NCI-H446 treated with DMSO at 0.1 percent for 48 hours (cell line): ENCODE data around the gene GSG1L.

Source experiments
- DNase-seq: peaks from one replicate; lab custom pipeline; 2025; lab: John Stamatoyannopoulos, UW

The GSG1L gene

GRCh38 chr16:28062847-28063521, 530 bp downstream of the GSG1L start:
- no peak for DNase-seq

DNA sequence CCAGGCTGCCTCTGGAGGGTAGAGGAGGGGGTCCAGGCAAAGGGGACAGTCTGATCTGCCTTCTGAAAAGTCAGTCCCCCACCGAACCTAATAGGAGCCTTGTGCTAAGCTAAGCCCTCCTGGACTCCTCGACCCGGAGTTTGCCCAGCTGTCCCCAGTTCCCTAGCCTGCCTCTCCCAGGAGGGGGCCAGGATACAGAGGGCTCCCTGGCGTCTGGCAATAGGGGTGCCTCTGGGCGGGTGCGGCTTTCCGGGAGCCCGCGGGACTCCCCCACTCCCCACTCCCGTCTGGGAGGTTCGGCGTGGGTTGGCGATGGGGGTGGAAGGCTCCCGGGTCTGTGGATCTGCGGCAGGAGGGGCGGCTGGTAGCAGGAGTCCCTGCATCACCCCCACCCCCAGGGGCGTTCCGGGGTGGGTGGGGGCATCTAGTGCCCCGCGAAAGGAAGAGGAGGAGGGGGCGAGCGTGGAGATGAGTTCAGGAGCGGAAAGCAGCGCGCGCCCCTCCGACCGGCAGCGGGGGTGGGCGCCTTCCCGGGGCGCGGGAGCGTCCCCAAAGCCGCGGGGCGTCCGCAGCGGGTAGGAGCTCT, 1.2 kb downstream of the GSG1L start:
- DNase-seq: no peak

DNA sequence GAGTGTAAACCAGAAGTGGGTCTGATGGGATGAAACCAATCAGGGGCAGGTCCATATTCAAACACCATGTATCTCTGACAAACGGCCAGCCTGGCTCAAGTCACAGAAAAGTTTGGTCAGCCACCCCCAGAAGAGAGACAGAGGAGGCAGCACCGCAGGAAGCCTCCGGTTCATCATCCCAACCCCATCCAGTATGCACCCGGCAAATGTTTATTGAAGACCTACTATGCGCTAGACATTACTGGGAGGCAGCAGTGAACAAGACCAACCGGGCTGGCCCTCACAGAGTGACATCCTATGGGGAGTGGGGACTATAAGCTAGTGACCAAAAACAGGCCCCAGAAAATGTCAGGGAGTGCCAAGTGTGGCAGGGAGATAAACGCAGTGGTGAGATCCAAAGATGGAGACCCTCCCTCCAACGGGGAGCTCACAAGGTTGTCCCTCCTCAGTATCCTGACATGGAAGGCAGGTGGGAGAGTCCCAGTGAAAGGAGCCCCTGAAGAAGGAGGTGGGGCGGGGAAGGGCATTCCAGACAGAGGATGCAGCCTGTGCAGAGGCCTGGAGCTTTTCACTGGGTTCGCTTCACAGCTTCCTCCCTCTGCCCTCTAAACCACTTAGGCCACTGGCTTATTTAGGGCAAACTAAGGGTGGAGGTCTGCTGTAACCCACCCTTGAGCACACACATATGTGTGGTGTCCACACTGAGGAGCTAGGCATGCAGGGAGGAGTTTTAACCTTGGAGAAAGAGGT, 2.0 kb downstream of the GSG1L start:
- no peak for DNase-seq

- no peak for DNase-seq
Observed at GRCh38 chr16:28059841-28060575, 3.5 kb downstream of the GSG1L start.

DNA sequence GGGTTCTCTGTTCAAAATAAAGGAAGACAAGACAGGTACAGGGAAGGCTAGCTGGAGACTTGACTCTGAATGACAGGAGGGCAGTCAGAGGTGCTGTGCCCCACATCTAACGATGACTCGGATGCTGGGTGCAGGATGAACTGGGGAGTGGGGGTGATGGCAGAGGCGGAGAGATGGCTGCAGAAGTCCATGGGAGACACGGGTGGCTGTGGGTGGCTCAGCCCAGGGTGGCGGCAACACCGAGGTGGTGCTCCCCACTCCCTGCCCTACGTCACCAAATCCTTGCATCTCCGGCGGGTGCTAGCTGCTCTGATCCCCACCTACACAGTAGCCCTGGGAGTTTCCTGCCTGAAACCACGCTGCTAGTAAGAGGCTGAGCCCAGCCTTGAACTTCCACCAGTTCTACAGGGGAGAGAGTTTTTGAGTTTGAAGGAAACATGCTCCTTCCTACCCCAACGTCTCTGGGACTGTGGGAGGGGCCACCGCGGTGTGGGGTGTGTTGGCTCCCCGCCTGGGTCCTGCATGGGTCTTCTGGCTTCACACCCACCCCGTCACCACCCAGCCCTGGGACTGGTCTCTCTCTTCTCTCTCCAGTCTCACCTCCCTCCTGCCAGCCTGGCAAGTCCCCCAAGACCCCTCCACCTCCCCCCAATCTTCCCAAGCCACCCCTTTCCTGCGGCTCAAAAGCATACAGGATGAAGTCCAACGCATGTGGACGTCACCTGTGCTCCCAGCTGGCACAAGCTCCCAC, 4.5 kb downstream of the GSG1L start:
- no peak for DNase-seq

DNA sequence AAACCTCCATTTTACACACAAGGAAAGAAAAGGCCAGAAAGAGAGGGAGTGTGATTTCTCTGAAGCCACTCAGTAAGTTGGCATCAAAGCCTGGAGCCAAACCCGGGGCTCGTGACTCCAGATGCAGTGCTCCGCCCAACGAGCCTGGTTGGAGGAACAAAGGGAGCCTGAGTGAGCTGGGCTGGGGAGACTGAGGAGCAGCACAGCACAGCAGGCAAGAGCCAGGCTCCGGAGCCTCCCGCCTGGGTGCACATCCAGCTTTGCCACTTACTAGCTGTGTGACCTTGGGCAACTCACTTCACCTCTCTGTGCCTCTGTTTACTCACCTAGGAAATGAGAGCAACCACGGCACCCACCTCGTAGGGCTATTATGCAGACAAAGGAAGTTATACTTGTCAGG, 5.6 kb downstream of the GSG1L start:
- DNase-seq: no peak

DNA sequence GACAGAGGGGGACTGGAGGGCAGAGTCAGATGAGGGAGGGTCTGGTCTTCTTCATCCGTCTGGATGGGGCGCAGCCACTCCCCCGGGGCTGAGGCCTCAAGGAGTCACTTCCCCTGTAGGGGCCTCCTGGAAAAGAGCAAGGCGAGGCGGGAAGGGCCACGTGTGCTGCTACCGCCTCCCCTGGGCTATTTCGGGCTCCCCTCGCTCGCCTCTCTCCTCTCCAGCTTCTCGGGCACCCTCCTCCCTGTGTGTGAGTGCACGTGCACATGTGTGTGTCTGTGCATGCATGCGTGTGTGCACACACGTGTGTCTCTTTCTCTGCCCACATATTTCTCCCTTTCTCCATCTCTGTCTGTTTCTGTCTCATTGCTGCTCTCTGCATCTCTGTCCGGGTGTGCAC, 10.1 kb downstream of the GSG1L start:
- DNase-seq: no peak

DNA sequence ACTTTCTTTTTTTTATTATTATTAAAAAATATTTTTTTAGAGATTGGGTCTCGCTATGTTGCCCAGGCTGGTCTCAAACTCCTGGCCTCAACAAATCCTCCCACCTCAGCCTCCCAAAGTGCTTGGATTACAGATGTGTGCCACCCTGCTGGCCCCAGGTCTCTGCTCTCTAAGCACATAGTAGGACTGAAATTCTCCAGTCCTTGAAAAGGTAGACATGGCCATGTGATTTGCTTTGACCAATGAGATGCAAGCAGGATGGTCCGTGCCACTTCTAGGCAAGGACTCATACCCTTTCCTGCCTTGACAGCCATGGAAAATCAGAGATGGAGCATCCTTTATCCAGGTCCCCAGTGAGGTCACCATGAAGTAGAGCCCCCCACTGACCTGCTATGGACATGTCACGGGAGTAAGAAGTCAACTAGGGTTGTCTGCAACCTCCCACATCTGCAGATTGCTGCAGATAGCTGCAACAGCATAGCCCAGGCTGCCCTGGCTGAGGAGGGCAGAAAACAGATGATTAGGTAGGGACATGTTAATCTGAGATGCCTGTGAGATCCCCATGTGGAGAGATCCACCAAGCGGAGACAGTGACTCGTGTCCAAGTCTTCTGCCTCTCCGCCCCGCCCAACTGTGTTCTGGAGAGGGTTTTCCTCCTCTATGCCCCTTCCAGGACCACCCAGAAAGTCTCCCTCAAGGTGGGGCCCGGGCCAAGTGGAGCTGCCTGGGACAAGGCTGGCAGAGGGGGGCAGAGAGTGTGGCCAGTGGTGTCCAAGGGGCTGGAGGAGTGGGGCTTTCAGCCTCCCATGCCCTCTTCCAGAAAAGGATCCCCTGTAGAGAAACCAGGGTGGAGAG, 11.0 kb downstream of the GSG1L start:
- DNase-seq: no peak

DNA sequence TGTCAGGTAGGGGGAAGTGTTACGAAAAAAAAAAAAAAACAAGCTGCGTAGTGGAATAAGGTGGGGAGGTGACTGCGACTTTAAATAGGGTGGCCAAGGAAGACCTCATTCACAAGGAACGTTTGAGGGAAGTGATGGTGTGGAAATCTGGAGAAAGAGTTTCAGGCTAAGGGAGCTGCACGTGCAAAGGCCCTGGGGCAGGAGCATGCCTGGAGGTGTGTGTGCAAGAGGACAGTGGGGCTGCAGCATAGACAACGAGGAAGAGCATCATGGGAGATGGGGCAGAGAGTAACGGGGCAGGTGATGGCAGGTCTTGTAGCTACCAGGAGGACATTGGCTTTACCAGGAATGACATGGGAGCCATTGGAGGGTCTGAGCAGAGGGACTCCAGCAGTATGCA, 12.0 kb downstream of the GSG1L start:
- DNase-seq: no peak

DNA sequence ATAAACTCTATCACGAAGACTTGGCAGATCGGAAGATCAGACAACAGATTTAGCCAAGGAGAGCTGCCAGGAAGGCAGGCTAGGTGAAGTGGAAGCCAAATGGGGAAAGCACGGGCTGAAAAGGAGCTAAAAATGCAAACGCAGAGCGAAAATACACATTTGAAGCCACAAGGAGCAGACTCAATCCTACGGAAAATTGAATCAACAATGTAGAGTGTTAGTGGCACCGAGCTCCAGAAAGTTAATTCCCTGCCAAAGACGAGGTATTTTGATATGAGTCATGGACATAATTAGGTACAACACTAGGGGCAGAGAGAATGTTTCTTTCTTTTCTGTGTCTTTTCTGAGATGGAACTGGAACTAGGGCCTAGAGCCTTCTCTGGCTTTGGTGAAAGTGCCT, 20.7 kb downstream of the GSG1L start:
- DNase-seq: peak; percentile 11

GRCh38 chr16:28041615-28042014, 21.9 kb downstream of the GSG1L start:
- no peak for DNase-seq

GRCh38 chr16:28040039-28040438, 23.5 kb downstream of the GSG1L start:
- DNase-seq: no peak

DNA sequence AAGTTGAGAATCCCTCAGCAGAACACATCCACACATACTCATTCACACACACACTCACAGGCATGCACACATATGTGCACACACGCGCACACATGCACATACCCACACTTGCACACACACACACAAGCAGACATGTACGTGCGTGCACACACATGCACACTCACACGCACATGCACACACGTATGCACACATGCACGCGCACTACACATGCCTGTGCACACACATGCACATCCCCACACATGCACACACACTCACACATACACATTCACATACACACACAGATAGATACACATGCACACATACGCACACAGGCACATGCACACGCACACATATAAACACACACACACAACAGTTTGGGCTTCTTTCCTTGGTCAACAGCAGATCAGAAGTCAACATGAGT, 24.0 kb downstream of the GSG1L start:
- no peak for DNase-seq

- no peak for DNase-seq
Observed at GRCh38 chr16:28038409-28038808, 25.1 kb downstream of the GSG1L start.

- DNase-seq: no peak
Observed at GRCh38 chr16:28035866-28036393, 27.6 kb downstream of the GSG1L start.

DNA sequence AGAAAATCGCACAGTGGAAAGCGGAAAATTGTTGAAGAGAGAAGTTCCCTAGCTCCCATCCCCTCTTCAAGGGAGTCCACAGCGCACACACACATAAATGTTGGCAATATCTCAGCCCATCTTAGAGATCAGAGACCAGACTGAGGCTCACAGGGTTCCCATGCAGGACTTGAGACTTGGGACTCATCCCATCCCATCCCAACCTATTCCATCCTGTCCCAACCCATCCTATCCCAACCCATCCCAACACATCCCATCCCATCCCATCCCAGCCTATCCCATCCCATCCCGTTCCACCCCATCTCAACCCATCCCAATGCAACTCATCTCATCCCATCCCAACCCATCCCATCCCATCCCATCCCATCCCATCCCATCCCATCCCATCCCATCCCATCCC, 29.6 kb downstream of the GSG1L start:
- no peak for DNase-seq

DNA sequence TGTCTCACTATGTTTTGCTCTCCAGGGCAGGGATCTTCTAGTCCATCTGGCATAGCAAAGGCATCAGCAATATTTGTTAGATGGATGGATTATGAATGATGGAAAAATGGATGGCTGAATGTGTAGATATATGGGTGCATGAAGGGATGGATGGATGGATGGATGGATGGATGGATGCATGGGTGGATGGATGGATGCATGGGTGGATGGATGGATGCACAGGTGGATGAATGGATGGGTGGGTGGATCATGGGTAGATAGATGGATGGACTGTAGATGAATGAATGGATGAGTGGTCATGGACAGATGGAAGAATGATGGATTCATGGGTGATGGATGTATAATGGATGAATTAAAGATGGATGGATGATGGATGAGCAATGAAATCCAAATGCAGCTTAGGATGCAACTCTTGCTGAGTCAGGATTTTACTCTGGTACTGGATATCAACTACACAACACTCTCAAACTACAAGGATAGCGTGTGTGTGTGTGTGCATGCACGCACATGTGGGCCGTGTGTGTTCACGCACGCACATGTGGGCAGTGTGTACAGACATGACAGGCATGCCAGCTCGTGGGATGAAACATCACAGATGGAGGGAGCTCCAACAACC, 34.0 kb downstream of the GSG1L start:
- DNase-seq: no peak

DNA sequence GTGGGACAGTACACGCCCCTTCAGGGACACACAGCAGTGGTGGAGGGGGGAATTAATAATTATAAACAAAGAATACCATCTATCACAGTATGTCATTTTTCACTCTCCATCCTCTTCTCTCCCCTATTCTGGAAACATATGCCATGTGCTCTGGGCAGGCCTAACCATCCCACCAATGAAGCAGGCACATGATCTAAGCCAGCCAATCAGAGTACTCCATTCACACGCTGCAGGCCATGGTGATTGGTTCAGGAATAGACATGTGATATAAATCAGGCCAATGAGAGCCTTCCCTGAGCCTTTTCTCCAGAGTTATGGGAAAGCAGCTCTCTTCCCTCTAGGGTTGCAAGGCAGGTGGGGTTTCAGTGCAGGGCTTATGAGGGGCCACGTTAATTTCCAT, 36.5 kb downstream of the GSG1L start:
- no peak for DNase-seq

DNA sequence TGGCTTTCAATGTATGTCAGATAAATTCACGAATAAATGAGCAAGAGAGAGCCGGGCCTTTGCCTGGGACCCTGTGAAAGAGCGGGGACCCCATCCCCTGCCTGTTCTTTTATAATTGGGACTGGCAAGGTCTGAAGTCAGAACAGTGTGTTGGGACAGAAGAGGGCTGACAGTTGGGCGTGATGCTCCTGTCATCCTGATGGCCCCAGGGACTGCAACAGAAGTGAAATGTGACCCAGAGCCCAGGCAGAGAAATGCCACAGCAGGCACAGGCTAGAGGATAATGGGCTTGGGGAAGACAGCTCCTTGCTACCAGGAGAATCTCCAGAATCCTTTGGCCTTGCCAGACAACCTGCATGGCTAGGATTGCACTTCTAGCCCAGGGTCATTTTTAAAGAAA, 37.9 kb downstream of the GSG1L start:
- DNase-seq: no peak

DNA sequence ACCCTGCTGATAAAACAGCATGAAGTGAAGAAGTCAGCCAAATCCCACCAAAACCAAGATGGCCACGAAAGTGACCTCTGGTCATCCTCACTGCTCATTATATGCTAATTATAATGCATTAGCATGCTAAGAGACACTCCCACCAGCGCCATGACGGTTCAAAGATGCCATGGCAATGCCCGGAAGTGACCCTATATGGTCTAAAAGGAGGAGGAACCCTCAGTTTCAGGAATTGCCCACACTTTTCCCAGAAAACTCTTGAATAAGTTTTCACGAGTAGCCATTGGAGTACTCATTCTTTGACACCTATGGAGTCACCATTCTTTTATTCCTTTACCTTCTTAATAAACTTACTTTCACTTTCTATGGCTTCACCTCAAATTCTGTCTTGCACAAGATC, 44.3 kb downstream of the GSG1L start:
- no peak for DNase-seq
